ENCODE measurements around the gene BRSK1.

The BRSK1 gene

DNA sequence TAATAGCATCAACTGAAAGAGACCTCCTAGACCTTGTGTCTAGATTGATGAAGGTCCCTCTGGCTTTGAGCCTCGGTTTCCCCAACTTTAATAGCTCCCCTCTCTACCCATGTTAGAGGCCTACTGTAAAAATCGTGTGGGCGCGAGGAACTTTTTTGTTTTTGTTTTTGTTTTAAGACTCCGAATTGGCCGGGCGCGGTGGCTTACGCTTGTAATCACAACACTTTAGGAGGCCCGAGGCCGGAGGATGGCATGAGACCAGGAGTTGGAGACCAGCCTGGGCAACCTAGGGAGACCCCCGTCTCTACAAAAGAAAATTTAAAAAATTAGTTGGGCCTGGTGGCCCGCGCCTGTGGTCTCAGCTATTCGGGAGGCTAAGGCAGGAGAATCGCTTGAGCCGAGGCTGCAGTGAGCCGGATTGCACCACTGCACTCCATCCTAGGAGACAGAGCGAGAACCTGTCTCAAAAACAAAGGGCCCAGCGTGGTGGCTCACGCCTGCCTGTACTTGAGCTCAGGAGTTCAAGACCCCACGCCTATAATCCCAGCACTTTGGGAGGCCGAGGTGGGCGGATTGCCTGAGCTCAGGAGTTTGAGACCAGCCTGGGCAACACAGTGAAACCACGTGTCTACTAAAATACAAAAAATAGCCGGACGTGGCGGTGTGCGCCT is 24.1 kb upstream of the BRSK1 start:
- TF ChIP-seq, protein P1, sequence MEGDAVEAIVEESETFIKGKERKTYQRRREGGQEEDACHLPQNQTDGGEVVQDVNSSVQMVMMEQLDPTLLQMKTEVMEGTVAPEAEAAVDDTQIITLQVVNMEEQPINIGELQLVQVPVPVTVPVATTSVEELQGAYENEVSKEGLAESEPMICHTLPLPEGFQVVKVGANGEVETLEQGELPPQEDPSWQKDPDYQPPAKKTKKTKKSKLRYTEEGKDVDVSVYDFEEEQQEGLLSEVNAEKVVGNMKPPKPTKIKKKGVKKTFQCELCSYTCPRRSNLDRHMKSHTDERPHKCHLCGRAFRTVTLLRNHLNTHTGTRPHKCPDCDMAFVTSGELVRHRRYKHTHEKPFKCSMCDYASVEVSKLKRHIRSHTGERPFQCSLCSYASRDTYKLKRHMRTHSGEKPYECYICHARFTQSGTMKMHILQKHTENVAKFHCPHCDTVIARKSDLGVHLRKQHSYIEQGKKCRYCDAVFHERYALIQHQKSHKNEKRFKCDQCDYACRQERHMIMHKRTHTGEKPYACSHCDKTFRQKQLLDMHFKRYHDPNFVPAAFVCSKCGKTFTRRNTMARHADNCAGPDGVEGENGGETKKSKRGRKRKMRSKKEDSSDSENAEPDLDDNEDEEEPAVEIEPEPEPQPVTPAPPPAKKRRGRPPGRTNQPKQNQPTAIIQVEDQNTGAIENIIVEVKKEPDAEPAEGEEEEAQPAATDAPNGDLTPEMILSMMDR (IDR thresholded peaks at IDR 0.05): no peak
- no peak for DNase-seq (ENCODE audit: low spot score)
- peak overlapping the region; percentile 87 for H3K4me3 ChIP-seq
- H3K27ac ChIP-seq: peak overlapping the region; percentile 89 to 92

DNA sequence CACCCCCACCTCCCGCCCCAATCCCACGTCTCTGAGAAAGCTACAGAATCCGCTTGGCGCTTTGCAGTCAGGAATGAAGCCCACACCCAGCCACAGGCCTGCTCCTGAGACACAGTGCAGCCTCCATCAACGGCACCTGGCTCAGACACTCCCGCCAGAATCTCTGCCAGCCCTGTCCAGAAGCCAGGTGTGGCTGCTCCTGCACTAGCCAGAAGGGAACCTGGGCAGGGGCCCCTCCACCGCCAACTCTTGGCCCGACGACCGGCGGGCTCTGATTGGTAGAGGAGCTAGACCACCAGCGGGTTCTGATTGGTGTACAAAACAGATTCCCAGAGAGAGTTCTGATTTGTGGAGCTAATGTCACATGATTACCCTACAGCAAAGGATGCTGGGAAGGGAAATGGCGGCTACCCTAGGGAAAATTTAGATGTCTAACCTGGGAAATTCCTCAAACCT is 22.1 kb upstream of the BRSK1 start:
- H3K27ac ChIP-seq: no peak overlapping the region
- DNase-seq (ENCODE audit: low spot score): no peak
- TF ChIP-seq, protein P1 (IDR thresholded peaks at IDR 0.05): no peak
- no peak overlapping the region for H3K4me3 ChIP-seq

DNA sequence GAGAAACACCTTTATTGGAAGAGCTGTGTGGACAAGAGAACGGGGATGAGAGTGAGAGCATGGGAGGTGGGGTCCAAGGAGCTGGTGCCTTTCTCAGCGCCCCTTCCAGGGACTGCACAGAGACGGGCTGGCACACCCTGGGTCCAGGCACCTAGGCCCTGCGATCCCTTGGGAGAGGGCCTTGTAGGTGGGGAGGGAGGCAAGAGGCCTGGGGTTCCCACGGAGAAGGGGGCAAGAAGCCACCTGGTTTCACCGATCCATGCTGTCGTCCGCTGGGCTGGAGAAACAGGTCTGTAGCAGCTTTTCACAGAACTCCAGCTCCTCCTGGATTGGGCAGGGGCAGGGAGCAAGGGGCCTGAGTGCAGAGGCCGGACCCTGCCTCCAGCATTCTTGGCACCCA is 21.4 kb upstream of the BRSK1 start:
- no peak for DNase-seq (ENCODE audit: low spot score)
- TF ChIP-seq, protein P1 (IDR thresholded peaks at IDR 0.05): no peak
- Histone ChIP-seq H3K4me3 (no peak overlapping the region), H3K27ac (no peak overlapping the region)

DNA sequence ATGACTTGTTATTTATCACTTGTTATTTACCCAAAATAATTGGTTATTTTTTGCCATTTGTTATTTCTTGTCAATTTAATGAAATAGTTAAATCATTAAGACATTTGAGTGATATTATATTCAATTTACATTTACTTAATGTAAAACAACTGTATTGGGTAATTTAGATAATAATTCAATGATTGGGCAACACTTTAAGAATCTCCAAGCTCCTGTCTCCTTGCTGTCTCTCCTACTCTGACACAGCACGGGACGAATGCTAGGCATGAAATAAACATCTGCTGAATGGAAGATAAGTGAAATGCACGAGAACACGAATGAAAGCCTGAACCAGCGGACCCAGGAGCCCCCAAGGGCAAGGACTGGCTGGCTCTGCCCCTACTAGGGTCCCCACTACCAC is 19.3 kb upstream of the BRSK1 start:
- DNase-seq (ENCODE audit: low spot score): no peak
- H3K4me3 ChIP-seq: no peak overlapping the region
- TF ChIP-seq, protein P1 (IDR thresholded peaks at IDR 0.05): no peak
- H3K27ac ChIP-seq: no peak overlapping the region

DNA sequence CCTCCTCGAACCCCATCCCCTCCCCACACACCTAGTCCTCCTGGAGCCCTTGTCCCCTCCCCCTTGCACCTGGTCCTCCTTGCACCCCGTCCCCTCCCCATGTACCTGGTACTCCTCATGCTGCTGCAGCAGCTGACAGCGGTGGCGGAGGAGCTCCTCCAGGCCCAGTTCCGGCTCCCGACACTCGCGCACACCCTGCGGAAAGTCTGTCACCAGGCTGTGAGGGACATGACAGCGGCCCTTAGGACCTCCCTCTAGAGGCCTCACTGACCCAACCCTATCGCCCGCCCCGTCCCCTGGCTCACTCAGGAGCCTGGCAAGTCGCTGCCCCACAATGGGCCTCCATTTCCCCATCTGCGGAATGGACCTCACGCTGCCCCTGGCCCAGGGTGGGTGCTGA is 18.6 kb upstream of the BRSK1 start:
- no peak for DNase-seq (ENCODE audit: low spot score)
- Histone ChIP-seq H3K27ac (no peak overlapping the region), H3K4me3 (no peak overlapping the region)
- TF ChIP-seq, protein P1 (IDR thresholded peaks at IDR 0.05): no peak

DNA sequence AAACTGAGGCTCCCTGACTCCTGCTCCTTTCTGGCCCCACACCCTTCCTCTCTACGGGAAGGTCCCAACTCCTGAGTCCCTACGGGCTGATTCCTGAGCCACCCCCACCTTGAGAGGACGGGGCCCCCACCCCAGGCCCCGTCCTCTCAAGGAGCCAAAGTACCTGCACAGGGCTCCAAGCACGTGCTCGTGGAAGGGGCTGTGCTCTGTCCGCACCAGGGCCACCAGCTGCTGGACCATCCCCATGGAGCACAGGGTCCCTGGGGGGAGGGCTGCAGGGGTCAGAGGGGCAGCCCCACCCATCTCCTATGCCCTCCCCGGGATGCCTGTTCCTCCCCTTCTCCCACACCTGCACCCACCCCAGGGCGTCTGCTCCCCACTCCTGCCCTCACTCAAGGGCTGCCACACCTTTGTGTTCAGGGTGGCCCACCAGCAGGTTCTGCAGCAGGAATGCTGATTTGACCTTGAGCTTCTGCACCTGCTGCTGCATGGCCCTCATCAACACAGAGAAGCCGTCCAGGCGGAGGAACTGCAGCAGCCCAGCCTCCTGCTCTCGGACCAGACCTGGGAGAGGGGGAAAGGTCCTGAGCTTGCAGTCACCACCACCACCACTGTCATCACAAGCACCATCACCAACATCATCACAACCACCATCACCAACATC is 17.9 kb upstream of the BRSK1 start:
- TF ChIP-seq, protein P1 (IDR thresholded peaks at IDR 0.05): no peak
- no peak overlapping the region for H3K4me3 ChIP-seq
- no peak overlapping the region for H3K27ac ChIP-seq
- DNase-seq (ENCODE audit: low spot score): no peak

DNA sequence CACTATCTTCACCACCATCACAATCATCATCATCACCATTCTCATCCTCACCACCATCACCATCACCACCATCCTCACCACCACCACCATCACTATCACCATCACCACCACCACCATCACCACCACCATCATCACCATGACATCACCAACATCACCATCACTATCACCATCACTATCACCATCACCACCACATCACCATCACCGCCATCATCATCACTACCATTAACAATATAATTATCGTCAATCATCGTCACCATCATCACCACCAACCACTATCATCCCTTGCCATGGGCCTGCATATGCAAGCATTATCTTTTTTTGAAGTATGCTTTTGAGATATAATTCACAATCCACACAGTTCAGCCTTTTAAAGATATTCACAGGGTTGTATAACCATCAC is 17.4 kb upstream of the BRSK1 start:
- no peak overlapping the region for H3K27ac ChIP-seq
- no peak for DNase-seq (ENCODE audit: low spot score)
- no peak overlapping the region for H3K4me3 ChIP-seq
- TF ChIP-seq, protein P1 (IDR thresholded peaks at IDR 0.05): no peak
